MV-4-11 (cell line): Measurements from ENCODE around the gene RNF34.
A peak's percentile ranks its signal among the peaks of the same experiment; 100 is the strongest.

Experiments
- DNase-seq: peaks from one replicate; lab custom pipeline; 2025; lab: John Stamatoyannopoulos, UW

RNF34 gene

DNA sequence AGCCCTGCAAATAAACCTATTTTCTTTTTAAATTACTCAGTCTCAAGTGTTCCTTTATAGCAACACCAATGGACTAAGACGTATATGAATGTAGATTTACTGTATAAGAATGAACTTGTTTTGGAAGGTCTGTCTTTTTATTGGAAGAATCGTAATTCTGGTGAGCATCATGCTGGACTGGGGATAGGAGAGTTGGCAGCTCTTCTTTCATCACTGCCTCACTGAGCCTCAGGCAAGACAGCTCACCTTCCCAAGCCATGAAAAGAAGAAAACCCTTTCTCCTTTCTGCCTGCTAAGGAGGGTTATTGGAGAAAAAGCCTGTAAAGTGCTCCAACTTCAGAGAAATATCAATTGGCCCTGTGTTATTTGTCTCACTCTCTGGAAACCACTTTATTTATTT lies 9.1 kb upstream of the RNF34 start:
- DNase-seq, result no peak

DNA sequence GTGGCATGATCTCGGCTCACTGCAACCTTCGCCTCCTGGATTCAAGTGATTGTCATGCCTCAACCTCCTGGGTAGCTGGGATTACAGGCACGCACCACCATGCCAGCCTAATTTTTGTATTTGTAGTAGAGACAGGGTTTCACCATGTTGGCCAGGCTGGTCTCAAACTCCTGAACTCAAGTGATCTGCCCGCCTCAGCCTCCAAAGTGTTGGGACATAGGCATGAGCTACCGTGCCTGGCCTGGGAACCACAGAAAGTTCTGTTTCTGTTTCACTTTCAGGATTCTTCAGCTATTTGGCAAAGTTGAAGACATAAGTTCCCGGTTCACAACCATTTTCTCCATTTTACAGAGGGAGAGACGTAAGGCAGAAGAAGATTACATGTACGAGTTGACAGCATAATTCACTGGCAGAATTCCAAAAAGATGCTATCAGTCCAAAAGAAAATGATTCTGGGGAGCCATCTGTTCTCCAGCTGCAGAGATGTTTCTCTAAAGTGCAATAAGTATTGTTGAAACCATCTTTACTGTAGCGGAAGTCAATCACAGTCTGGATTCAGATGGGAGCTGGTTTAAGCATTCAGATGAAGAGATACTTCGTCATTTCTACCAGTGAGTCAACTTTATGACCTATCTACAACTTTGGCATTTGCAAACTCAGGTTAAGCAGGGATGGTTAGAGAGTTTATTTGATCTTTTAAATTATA lies 8.1 kb upstream of the RNF34 start:
- peak; percentile 87 for DNase-seq

DNA sequence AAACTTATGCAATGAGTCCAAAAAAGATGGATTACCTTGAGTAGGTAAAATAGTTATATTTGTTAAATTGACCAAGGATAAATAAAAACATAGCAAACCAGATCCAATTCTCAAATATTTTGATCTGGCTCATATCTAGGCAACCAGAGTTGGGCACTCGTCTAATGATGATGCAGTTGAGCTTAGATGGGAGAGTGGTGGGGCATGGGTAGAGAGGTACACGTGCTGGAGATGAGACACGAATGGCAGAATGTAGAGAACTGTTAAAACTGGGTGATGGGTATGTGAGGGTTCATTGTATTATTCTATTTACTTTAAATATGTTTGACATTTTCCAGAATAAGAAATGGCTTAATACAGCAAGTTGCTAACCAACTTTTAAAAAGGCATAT lies 7.6 kb upstream of the RNF34 start:
- DNase-seq, result no peak

- DNase-seq, result no peak
These were observed 2.4 kb upstream of the RNF34 start for GRCh38 chr12:121397521-121397920.

DNA sequence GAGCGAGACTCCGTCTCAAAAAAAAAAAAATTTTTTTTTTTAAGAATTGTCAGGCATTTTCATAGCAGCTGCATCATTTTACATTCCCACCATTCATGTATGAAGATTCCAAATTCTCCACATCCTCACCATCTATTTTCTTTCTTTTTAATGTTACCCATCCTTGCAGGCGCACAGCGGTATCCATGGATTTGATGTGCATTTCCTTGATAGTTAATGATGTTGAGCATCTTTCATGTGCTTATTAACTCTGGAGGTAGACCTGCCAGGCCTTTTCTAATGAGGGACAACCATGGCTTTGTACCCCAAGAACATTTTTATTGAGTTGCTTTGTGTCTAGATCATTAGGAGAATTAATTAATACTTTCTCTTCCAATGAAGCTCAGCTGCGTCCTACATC lies 1.6 kb upstream of the RNF34 start:
- no peak for DNase-seq

DNA sequence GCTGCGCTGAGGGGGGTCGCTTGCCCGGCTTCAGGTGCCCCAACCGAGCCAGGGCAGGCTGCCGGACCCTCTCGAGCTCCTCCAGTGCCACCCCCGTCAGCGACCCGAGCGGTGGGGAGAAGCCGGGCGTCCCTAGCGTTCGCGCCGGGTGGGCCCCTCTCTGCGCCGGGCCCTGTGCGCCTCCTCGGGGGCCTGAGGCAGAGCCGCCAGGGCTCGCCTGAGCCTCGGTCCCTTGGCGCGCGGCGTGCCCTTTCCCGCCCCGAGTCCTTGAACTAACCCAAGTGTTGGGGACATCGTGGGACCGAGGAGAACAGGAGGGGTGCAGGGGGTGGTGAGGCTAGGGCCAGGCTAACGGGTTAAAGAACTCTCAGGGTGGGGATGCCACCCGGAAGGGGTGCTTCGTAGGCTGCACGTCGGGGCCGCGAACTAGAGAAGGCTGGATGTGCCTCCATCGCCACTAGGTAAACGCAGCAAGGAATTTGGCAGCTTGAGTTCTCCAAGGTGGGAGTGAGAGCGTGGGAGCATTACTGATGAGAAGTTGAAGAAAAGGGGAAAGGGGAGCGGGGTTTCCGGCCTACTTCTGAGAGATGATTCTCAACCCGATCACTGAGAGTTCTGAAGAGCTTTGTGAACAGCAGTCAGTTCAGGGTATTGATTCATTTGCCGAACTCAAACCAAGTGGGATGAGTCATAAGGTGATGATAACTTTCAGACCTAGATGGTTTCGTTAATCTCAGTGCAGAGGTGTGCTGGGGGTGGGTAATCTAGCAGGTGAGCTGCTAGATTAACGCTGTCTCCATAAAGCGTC lies 618 bp downstream of the RNF34 start:
- no peak for DNase-seq

GRCh38 chr12:121403721-121404120 lies 3.8 kb downstream of the RNF34 start:
- no peak for DNase-seq

DNA sequence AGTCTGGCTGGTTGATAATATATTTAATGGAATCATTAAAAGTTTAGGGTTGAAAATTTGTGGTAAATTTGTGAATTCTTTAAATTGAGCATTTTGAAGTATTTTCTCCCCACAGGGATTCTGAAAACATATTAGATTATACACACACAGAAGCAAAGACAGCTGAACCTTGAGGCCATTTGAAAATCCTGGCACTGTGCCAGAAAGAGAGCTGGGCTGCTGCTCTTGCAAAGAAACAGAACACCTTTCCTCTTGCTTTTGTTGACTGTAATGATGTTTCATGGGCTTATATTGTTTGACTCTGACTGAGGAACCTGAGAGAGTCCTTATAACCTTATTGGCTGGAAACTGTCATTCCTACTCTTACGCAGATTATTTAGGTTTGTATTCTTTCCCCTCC lies 4.8 kb downstream of the RNF34 start:
- DNase-seq, result no peak

DNA sequence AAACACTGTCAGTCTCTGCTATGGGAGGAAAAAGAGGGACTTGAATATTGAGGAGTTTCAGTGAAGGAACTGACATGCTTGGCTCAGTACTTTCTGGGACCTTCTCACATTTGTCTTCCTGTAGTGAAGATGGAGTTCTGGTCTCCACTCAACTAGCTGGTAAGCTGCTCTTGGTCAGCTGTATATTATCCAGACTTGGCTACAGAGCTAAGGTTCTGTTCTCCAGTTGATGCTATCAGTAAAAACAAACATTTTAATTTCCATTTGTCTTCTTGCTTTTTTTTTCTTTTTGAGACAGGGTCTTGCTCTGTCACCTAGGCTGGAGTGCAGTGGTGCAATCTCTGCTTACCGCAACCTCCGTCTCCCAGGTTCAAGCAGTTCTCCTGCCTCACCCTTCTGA lies 5.3 kb downstream of the RNF34 start:
- DNase-seq, result no peak

- DNase-seq, result no peak
These were observed 14.0 kb downstream of the RNF34 start for GRCh38 chr12:121413917-121414316.

DNA sequence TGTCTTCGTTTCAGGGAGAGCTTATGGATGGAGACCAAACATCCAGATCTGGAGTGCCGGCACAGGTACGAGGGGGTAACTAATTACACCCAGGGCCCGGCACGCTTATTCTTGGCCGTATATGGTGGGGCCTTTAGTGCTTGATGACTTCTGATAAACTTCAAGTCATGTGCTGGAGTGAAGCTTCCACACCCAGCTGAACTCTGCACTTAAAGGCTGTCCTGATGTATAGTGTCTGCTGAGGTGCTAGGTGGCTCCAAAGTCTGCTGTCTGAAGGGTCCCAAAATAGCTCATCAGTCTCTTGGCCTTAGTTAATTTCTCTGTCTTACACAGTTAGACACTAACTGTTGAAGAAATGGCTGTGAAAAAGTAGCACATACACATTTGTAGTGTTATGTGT lies 17.9 kb downstream of the RNF34 start:
- no peak for DNase-seq

- DNase-seq, result no peak
These were observed 20.2 kb downstream of the RNF34 start for GRCh38 chr12:121420109-121420508.

- DNase-seq, result no peak
These were observed 23.3 kb downstream of the RNF34 start for GRCh38 chr12:121423253-121423652.

GRCh38 chr12:121423682-121424623 lies 24.0 kb downstream of the RNF34 start:
- DNase-seq, result peak; percentile 82

DNA sequence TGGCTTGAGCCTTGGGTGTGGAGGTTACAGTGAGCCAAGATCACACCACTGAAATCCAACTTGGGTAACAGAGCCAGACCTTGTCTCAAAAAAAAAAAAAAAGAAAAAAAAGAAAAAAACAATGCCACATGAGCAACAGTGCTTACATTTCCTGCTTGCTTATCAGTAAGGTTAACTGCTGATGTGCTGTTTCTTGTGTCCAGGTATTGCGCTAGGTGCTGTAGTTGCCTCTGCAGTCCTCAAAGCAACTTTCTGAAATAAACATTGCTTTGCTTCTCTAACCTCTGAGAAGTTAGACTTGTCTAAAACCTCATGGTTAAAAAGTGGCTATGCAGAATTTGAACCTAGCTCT lies 24.7 kb downstream of the RNF34 start:
- peak; percentile 52 for DNase-seq

DNA sequence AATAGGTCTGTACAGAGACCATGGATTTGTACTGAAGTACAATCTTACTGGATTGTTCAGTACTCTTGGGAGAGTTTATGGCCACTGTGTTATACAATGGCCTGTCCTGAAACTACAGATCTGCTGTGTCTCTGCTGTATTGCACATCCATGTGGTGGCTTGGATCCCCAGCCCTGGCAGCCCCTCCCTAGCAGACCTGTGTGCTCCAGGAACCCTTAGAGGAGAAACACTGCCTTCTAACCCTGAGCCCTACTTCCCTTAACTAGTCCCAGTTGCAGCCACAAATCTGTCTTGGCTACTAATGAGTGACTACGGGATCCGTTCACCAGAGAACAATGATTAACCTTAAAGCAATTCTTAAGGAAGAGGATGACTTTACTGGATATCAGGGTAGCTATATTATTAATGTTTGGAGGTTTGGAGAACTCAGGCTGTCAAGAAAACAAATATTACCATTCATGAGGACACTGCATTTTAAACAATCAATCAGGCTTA lies 27.7 kb downstream of the RNF34 start:
- peak; percentile 83 for DNase-seq

DNA sequence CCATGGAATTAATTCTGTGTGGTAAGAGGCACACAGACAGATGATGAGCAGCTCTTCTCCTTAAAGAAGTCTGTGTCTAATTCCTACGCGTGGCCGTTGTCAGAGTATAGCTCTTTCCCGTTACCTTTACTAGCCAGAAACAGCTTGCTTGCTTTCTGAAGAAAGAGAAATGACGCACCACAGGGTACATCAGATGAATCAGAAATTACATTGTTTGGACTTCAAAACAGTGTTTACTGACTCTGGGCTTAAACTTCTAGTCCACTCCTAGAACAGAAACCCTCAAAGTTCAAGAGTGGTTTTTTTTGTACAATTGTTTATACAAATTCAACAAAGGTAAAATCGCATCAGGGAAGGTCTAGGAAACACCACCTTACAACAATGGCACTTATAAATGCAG lies 29.0 kb downstream of the RNF34 start:
- no peak for DNase-seq

DNA sequence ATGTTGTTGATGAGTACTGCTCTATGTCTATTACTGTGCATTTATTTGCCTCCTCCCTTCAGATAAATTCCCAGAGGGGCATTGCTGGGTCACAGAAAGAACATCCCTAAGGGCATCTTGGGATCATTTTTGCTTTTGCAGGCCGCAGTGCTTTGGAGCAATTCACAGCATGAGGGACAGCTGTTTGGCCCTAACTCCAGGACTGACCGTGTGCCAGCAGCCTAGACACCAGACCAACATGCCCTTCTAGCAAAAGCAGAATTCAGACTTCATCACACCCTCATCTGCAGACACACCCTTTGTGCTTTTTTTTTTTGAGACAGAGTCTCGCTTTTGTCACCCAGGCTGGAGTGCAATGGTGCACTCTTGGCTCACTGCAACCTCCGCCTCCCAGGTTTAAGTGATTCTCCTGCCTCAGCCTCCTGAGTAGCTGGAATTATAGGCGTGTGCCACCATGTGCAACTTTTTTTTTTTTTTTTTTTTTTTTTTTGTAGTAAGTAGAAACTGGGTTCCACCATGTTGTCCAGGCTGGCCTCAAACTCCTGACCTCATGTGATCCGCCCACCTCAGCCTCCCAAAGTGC lies 31.0 kb downstream of the RNF34 start:
- no peak for DNase-seq

GRCh38 chr12:121432740-121433480 lies 33.0 kb downstream of the RNF34 start:
- DNase-seq, result no peak

DNA sequence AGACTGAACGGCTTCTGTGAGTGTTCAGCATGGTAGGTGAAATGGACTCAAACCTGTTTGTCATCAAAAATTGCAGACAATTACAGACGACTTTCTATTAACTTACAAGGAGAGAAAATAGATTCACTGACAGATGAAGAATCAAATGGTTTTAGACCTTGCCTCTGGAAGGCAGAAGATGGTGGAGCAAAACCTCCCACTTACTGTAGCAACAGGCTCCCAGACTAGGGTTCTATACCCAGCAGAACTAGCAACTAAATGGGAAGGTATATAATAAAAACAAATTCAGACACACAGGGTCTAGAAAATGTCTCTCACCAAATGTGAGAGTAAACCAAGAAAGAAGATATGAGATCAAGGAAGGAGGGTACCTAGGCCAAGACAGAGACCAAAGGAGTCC lies 36.8 kb downstream of the RNF34 start:
- no peak for DNase-seq

- no peak for DNase-seq
These were observed 39.0 kb downstream of the RNF34 start for GRCh38 chr12:121438905-121439304.
